Measurements from ENCODE around the gene DDX20. TPM values are rescaled to one million over a fixed set of nuclear protein-coding genes. Genes with fewer than 3 reads are reported as not detected.

The DDX20 gene
- total and polyA plus RNA-seq, 2 donors (not counting 3 experiments of a cell fraction or from before 2014, with no cell fraction given), result 4.1 to 15.9 TPM

DNA sequence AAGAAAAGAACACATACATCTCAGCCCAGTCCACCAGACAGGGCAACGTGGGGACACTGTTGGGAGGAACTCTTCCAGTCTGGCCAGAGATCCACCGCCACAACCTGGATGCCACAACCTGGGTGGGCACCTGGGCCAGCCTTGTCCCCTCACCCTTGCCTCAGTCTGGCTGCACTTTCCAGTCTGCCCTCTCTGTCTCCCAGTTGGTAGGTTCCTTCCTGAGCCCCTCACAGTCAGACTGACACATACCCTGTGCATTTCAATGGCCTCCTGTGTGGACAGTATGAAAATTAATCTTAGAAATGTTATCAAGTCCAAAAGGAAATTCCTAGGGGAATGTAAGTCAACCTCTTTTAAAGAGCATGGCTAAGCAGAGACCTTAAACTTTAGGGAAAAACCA is 49.5 kb downstream of the DDX20 start:
- no peak for FAIRE-seq
- Histone ChIP-seq H3K4me2 (ENCODE audit: insufficient read depth, low read length) (no peak overlapping the region), H3K4me3 (replicated peaks in 1 of 3; ENCODE audit: insufficient read depth in 1 of 3, low read depth in 1 of 3, low read length in 3 of 3) (no peak overlapping the region), H3K27me3 (ENCODE audit: control insufficient read depth in 2 of 2, insufficient read depth in 2 of 2, low read length in 2 of 2) (peaks cover 0 to 5% of the 10 kb centered on the region in 2 experiments), H3K9me3 (replicated peaks; ENCODE audit: control insufficient read depth, insufficient read depth, low read length) (no peaks in the 10 kb centered on the region), H3K9ac (replicated peaks; ENCODE audit: extremely low read depth, insufficient read depth, low read length) (no peak overlapping the region), H3K79me2 (ENCODE audit: control insufficient read depth, insufficient read depth, low read length) (no peaks in the 10 kb centered on the region), H4K20me1 (replicated peaks; ENCODE audit: control insufficient read depth, extremely low read depth, insufficient read depth, low read length) (no peaks in the 10 kb centered on the region), H3K36me3 (ENCODE audit: control insufficient read depth in 2 of 2, extremely low read depth in 1 of 2, insufficient read depth in 2 of 2, low read length in 2 of 2) (no peaks in the 10 kb centered on the region), H3K4me1 (ENCODE audit: control insufficient read depth, extremely low read depth, insufficient read depth, low read length) (no peaks in the 10 kb centered on the region), H2AFZ (ENCODE audit: low read depth, low read length) (no peak overlapping the region), H3K9me1 (replicated peaks; ENCODE audit: control insufficient read depth, extremely low read depth, insufficient read depth, low read length) (no peaks in the 10 kb centered on the region), H3K27ac (ENCODE audit: insufficient read depth, low read depth, low read length) (no peak overlapping the region)
- TF ChIP-seq EZH2 (IDR thresholded peaks at IDR 0.05; ENCODE audit: borderline replicate concordance, low read depth, low read length, severe bottlenecking) (no peak), MYC (IDR thresholded peaks at IDR 0.05; ENCODE audit: low read depth, low read length) (no peak), POLR2A (IDR thresholded peaks at IDR 0.05; ENCODE audit: low read depth, low read length) (no peak)
- TF ChIP-seq, protein P1, sequence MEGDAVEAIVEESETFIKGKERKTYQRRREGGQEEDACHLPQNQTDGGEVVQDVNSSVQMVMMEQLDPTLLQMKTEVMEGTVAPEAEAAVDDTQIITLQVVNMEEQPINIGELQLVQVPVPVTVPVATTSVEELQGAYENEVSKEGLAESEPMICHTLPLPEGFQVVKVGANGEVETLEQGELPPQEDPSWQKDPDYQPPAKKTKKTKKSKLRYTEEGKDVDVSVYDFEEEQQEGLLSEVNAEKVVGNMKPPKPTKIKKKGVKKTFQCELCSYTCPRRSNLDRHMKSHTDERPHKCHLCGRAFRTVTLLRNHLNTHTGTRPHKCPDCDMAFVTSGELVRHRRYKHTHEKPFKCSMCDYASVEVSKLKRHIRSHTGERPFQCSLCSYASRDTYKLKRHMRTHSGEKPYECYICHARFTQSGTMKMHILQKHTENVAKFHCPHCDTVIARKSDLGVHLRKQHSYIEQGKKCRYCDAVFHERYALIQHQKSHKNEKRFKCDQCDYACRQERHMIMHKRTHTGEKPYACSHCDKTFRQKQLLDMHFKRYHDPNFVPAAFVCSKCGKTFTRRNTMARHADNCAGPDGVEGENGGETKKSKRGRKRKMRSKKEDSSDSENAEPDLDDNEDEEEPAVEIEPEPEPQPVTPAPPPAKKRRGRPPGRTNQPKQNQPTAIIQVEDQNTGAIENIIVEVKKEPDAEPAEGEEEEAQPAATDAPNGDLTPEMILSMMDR (IDR thresholded peaks at IDR 0.05; ENCODE audit: extremely low read depth in 1 of 2, insufficient read depth in 1 of 2, low read depth in 1 of 2, low read length in 2 of 2), result no peak
- dilution Hi-C loops (cut with MboI; ENCODE audit: extremely low pct_ligation_motif_present, low sequenced_read_pairs), result no loop called here
- intact Hi-C loops (cut with micrococcal nuclease), result no loop called here
- DNase-seq (ENCODE audit: low read depth, low spot score), result no peak
- no TSS peak for BruUV-seq (replicated peaks)
- CTCF ChIA-PET, result no interaction called here
- POLR2A ChIA-PET, result no interaction called here

DNA sequence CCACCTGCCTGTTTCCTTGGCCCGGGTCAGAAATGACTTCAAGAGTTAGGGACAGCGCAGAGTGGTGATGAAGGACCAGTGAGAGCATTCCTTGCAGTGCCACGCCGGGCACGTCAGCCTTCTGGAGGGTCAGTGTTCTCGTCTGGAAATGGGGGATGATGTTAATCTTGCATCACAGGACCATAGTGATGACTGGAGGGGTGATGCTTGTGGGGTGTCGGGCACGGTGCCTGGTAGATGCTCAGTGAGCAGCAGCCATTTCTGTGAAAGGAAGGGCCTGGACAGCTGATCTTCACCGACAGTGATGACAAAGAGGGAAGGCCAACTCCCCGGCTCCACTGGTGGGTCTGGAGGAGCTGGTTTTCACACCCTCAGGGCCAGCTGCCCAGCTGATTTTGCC is 56.2 kb downstream of the DDX20 start:
- H3K4me2 ChIP-seq (ENCODE audit: insufficient read depth, low read length), result no peak overlapping the region
- no peak overlapping the region for H2AFZ ChIP-seq (ENCODE audit: low read depth, low read length)
- H3K79me2 ChIP-seq (ENCODE audit: control insufficient read depth, insufficient read depth, low read length), result no peaks in the 10 kb centered on the region
- DNase-seq (ENCODE audit: low read depth, low spot score) (no peak), FAIRE-seq (no peak)
- no peaks in the 10 kb centered on the region for H3K27me3 ChIP-seq (ENCODE audit: control insufficient read depth in 2 of 2, insufficient read depth in 2 of 2, low read length in 2 of 2)
- no TSS peak for BruUV-seq (replicated peaks)
- no peaks in the 10 kb centered on the region for H4K20me1 ChIP-seq (replicated peaks; ENCODE audit: control insufficient read depth, extremely low read depth, insufficient read depth, low read length)
- TF ChIP-seq, protein P1 (IDR thresholded peaks at IDR 0.05; ENCODE audit: extremely low read depth in 1 of 2, insufficient read depth in 1 of 2, low read depth in 1 of 2, low read length in 2 of 2), result no peak
- TF ChIP-seq EZH2 (IDR thresholded peaks at IDR 0.05; ENCODE audit: borderline replicate concordance, low read depth, low read length, severe bottlenecking), result no peak
- no peak overlapping the region for H3K4me3 ChIP-seq (replicated peaks in 1 of 3; ENCODE audit: insufficient read depth in 1 of 3, low read depth in 1 of 3, low read length in 3 of 3)
- H3K36me3 ChIP-seq (ENCODE audit: control insufficient read depth in 2 of 2, extremely low read depth in 1 of 2, insufficient read depth in 2 of 2, low read length in 2 of 2), result no peaks in the 10 kb centered on the region
- no peaks in the 10 kb centered on the region for H3K4me1 ChIP-seq (ENCODE audit: control insufficient read depth, extremely low read depth, insufficient read depth, low read length)
- no peaks in the 10 kb centered on the region for H3K9me3 ChIP-seq (replicated peaks; ENCODE audit: control insufficient read depth, insufficient read depth, low read length)
- H3K27ac ChIP-seq (ENCODE audit: insufficient read depth, low read depth, low read length), result no peak overlapping the region
- dilution Hi-C loops (cut with MboI; ENCODE audit: extremely low pct_ligation_motif_present, low sequenced_read_pairs) (no loop called here), intact Hi-C loops (cut with micrococcal nuclease) (no loop called here)
- H3K9ac ChIP-seq (replicated peaks; ENCODE audit: extremely low read depth, insufficient read depth, low read length), result no peak overlapping the region
- ChIA-PET POLR2A (no interaction called here), CTCF (no interaction called here)
- no peaks in the 10 kb centered on the region for H3K9me1 ChIP-seq (replicated peaks; ENCODE audit: control insufficient read depth, extremely low read depth, insufficient read depth, low read length)

Measured in endothelial cell of umbilical vein (primary cell).